Upper lobe of left lung (tissue), 4 donors: Measurements from ENCODE around the gene RAP1GDS1.

Experiments used
- CTCF ChIP-seq, 6 experiments: fragments of 450-650 bp in 4 of 6; fragments of 200-600 bp in 2 of 6; sonication (generic) in 2 of 6; IDR thresholded peaks; one replicate each; pipeline ENCODE4 v1.5.1; 2016 to 2019; ENCODE audit warnings: antibody characterized with exemption in 6 of 6
- POLR2A ChIP-seq, 4 donors: fragments of 450-650 bp; IDR thresholded peaks; one replicate each; pipeline ENCODE4 v1.5.1; 2016 to 2017; ENCODE audit warnings: antibody characterized with exemption in 4 of 4, mild to moderate bottlenecking in 2 of 4

- no peak for TF ChIP-seq POLR2A (IDR thresholded peaks at IDR 0.05)
- no peak for TF ChIP-seq CTCF (IDR thresholded peaks at IDR 0.05)
Observed at GRCh38 chr4:98470831-98471230, 209.6 kb downstream of the RAP1GDS1 start.
